GM04504 (cell line): ENCODE measurements around the gene DAB2IP.
"Not testable (repeated sequence)": the region's sequence is repeated elsewhere in the genome, so short reads cannot be mapped to it uniquely, and the experiment has no call there.

Experiments used
- DNase-seq: peaks from one replicate; pipeline ENCODE4 v3.0.0-alpha.2; 2012; ENCODE audit warnings: low read depth

The DAB2IP gene

DNA sequence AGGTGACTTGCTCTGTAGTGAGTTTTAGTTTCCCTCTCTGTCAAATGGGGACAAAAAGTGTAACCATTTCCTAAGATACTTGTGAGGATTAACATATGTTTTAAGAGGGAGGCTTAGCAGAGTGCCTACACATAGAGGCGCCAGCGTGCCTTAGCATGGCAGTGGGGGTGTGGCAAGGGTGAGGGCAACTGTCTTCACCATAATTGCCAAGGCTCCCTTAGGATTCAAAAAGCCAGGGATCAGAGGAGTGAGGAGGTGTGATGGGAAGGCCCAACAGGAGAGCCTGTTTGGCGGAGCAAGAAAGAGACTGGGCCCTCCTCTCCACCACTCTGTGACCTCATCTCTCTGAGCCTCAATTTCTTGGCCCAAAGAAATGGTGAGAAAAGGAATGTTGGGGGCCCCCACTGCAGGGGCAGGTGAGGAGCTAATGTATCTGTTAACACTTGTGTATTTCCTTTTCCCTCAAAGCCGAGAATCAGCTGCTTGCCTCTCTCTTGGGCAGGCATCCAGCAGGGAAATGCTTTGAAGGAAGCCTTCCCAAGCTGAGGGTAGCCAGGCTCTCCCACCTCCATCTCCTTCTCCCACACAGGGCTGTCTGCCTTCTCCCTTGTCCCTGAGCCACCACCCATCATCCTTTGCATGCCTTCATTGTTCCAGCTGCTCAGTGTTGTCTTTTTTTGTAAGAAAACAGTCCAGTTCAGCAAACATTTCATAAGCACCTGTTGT, 76.0 kb downstream of the DAB2IP start:
- no peak for DNase-seq

DNA sequence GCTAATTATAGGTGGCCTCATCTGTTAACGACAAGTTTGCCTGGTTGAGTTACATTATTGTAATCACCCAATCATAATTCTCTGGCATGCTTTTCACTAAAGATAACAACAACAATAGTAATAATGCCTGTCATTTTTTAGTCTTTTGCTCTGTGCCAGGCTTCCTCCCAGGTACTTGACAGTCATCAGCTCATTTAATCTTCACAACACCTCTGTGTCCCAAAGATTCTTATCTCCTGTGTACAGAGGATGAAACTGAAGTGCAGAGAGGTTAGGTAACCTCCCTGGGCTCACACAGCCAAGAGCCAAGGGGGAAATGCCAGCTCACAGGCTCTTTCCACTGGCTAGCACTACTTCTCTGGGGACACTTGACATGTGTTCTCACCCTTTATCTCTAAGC, 77.5 kb downstream of the DAB2IP start:
- DNase-seq, result no peak

DNA sequence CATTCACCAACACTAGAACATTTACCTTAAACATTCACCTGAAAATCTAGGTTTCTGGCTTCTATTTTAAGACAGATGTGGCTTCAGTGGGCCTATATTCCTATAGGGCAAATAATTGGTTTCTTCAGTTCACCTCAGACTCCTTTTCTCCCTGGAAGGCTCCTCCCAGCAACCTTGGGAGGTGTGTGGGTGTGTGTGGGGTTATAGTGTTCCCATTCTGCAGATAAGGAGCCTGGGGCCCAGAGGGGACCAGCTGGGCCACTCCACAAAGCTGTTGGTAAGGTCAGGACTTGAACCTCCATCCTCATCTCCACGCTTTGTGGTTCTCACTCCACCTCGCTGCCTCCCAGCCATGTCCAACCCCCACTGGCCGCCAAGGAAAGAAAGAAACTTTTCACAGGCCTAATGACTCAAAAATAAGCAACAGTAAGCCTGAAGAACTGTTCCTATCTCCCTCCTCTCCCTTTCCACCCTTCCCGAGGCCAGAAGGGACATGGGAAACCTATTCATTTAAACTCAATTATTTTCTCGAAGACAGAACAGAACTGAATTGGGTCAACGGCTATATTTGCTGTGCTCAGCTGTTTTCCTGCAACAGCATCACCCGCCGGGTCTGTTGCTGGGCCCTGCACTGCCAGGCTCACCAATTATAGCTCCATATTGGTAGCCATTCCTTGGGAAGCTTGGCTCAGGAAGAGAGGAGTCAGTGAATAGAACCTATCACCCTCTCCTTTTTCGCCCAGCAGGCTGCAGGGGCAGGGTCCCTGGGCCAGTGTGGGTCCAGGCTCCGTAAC, 78.5 kb downstream of the DAB2IP start:
- no peak for DNase-seq

DNA sequence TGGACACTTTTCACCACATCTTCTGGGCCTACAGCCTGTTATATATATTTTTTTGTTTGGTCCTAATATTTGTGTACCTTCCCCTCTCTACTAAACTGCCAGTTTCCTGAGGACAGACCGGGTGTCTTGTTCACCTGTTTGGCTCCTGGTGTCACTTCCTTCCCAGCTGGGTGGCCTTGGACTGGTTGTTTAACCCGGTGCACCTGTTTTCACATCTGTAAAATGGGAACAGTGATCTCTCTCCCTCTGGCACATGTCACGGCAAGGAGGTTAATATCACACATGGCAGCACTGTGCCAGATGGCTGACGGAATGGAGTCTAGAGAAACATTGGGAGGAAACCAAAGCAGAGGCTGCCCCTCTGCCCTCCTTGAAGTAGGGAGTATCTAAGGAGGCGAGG, 79.7 kb downstream of the DAB2IP start:
- DNase-seq, result no peak

DNA sequence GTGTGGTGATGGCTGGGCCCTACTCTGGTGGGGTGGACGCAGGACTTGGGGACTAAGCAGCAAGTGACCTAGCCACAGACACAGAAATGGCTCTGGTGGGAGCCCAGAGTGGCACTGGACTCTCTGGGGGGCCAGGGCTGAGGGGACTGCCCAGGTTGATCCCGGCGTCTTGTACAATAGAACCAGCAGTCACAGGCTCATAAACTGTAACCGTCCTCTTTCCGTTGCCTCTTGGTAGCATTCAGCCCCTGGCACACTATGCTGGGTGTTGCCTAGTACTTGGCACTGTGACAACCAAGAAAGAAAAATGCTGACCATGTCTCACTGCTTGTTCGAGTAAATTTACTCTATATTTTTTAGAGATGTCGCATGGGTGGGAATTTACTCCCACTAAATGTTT, 80.5 kb downstream of the DAB2IP start:
- DNase-seq, result no peak

DNA sequence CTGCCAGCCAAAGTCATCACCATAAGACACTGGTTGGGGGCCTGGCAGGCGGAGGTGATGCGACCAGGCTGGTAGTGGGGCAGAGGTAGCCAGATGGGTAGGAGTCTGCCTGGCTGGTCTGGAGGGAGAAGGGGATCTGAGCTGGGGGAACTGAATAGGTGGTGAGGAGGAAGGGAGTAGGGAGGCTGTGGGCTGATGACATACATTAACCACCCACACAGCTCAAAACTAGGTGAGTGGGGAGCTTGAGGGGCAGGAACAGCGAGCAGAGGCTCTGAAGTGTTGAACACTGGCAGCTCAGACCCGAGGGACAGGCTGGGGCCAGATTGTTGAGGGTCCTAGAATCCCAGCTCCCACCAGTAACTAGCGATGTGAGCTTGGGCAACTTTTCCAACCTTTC, 81.0 kb downstream of the DAB2IP start:
- no peak for DNase-seq

DNA sequence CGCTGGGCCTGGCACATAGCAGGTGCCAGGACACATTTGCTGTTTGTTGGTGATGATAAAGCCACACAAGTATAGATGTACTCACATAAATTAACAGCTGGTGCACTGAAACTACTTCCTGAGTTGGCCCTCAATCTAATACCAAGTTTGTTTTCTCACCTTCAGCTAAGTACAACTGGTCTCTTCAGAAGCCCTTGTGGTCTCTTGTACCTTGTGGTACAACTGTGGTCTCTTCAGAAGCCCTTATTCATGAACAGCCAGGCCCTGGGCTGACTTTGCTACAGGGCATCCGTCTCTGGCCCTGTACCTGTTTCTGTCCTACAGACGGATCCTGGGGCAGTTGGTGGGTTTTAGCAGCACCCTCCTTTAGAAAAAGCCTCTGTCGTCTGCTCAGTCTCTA, 81.5 kb downstream of the DAB2IP start:
- DNase-seq, result no peak

DNA sequence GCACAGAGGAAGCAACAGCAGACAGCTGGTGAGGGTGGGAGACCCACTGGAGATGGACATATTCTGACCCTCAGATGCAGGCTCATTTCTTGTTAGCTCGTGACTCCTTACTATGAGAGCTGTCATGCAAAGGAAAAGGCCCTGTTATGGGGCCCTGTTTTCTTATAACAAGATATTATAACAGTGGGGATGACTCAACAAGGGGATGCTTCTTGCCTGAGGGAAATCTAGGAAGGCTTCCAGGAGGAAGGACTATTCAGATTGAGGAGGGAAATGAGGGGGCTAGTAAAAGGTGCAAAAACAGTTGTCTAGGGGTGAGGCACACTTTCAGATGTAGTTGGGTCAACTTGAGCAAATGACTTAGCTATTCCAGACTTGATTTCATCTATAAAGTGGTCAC, 83.0 kb downstream of the DAB2IP start:
- DNase-seq, result no peak

DNA sequence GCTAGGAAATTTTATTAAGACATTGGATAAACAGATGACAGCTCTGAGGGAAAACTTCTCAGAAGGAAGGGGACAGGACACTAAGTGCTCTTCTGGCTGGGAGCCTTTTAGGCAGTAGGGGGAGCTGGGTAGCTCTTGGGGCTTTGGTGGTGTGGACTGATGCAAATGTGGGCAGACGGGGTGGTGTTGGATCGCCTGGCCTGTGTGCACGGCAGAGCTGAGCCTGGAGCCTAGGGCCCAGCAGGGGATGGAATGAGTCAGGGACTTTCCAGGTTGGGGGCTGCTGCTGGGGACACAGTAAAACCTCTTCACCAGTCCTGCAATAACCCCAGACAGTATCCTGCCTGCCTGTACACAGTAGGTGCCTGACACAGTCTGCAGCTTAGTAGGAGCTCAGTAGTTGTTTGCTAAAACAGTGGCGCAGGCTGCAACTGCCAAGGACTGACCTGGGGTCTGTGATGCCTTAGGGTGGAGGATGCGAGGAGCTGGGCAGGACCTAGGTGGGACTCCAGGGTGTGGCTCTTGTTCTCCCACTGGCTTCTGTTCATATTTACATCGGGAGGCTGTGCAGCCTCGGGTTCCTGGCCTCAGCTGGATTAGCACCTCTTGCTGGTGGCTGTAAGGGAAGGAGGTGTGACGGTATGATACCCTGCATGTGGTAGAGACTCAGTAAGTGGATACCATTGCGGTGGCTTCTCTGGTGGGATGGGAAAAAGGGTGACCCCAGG, 83.8 kb downstream of the DAB2IP start:
- no peak for DNase-seq

DNA sequence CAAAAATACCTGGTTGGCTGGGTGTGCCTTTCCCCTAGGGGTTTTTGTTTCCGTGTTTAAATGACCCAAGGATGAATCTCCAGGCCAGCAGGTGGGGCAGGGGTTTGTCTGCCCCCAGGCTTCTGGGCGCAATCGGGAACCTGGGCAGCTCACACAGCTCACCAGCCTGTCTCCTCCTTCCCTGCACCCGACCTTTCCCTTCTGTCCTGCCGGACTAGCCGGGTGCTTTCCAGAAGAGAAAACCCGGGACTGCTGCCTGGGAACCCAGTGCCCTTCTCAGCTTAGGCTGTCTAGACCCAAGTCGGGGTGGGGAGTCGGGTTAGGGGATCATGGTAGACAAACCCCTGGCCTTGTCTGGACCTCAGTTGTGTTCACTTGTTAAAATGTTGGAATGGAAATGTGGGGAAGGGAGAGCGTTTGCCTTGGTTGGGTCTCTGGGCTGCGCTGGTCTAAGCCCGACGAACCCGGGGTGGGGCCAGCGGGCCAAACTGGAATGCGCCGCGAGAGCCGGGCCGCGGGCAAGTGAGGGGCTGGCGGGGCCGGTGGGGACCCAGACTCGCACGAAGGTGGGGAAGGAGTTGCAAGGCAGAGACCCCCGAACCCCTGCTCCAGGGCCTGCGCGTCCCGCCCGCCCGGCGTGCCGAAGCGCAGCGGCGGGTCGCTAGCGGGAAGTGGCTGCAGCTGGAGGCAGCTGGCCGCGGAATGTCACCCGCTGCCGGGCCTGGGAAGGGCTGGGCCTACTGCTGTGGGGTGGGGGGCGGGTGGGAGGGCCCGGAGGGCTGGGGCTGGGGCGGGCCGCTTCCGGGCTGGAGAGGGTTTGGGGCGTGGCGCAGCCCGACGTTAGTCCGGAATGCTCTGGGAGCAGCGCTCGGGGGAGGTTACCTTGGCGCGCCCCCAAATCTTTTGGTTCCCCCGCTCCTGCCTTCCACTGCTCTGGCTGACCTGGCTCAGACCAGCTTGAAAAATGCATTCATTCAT, 84.6 kb downstream of the DAB2IP start:
- DNase-seq, result no peak

DNA sequence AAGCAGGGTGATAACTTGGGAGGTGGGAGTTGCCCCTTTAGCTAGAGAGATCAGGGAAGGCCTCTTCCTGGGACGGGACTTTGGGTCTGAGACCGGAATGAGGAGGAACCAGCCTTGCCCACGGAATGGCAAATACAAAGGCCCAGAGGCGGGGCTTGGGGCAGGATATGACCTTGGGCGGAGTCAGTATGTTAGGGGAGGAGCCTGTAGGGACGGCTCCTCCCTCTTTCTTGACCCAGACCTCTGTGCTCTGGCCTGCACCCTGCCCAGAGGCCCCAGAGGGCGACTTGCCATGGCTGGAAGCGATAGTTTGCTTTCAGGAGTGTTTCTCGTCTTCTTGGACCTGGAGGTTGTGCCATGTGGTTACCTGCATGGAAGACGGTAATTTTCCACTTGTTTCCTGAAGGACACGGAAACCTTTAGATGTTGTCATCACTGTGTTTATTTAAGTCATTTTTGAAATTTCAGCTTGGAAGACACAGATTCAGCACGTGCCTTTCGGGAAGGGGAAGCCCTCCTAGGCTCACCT, 85.6 kb downstream of the DAB2IP start:
- DNase-seq, result no peak

DNA sequence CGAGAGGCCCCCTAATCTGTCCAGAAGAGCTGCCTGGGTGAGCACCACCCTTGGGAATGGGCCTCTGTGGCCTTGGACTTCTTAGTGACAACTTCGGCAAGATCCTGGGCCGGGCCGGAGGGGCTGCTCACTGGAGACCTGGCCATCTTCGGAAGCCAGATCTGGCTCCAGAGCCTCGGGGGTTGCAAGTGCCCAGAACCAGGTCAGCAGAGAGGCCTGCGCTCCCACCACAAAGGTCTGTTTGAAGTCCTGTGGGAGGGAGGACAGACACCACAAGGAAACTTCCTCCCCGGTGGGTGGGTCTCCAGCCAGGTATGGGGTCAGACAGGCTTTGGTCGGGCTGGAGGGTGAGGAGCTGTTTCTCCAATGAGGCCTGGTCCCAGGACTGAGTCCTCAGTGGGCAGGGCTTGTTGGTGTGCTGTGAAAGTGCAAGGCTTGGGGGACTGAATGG, 86.1 kb downstream of the DAB2IP start:
- no peak for DNase-seq

DNA sequence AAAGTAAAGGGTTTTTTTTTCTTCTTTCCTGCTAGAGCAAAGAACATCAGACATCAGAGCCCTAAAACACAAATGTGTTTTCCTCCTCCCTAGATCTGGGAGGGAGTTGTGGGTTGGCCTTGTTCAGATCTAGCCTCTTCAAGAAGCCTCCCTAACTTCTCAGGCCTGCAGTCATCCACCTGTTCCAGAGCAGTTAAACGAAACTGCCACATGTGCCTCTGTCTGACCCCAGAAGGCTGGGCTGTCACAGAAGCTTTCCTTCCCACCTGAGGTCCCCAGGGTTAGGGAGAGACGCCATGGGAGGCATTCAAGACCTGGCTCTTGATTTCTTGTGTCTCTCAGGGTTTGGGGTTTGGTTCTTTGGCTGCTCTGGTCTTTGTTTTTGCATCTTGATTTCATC, 87.0 kb downstream of the DAB2IP start:
- DNase-seq, result no peak

DNA sequence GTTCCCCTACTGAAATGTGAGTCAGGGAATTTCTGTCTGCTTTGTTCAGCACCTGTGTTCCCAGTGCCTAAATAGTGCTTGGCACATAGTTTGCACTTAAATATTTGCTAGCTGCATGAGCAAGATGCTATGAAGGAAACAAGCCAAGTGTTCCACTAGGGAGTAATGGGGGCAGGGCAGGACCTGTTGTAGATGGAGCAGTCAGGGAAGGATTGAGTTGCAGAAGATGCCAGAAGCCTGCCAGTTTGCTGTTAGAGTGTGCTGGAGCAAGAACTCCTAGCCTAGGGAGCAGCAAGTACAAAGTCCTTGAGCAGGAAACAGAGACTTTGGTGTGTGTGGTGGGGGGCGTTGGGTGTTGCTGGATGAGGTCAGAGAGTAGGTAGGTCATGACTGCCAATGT, 87.5 kb downstream of the DAB2IP start:
- DNase-seq, result no peak

DNA sequence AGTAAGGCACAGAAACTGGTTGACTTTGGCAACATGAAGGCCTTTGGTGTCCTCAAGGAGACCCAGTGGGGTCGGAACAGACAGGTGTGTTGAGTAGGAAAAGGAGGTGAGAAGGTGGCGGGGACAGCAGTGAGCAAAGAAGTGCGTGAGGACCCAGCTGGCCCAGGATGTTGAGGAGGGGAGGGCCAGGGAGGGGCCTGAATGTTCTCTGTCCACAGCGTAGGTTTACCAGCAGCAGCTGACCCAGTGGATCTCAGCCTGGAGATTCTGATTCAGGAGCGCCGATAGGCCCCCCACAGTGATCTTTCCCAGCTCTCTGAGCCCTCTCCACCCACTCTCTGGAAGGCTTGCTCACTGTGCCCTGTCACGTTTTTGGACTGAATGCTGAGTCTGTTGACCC, 88.5 kb downstream of the DAB2IP start:
- DNase-seq, result no peak

DNA sequence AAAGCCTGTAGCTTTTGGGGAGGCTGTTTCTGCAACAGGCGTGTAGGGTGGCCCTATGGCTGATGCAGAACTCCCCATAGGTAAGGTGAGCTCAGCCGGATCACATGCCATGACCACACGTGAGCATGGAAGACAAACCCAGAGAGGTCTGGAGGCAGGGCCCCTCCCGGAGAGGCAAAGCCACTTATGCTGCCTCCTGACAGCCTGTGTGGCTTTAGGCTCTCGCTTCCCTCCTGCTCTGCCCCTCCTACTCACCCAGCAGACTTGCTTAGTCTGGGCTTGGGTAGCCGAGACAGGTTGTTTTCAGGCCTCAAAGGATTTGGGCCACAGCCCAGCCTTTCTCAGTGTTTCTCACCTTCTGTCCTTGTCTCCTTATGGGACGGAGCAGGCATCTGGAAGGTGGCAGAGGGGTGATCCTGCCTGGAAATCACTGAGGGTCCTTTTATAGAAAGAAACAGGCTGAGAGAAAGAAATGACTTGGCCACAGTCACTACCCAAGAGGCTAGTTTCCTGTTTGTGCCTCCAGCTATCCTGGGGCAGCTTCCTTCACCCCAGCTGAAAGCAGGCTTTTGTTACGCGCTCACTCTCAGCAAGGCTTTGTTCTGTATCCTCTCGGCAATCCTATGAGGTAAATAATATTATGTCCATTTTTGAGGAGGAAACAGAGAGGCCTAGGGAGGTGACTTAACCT, 89.9 kb downstream of the DAB2IP start:
- DNase-seq, result no peak

DNA sequence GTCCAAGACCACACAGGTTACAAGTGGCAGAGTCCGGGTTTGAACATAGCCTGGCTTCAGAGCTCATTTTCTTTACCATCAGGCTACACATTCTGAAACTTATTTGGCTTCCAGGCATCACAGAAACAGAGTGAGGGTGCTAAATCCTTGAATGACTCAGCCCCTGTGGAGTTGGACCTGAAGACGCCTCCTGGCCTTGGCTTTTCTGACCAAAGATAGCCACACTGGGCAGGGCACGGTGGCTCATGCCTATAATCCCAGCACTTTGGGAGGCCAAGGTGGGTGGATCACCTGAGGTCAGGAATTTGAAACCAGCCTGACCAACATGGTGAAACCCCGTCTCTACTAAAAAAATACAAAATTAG, 90.5 kb downstream of the DAB2IP start:
- not testable (repeated sequence) for DNase-seq

DNA sequence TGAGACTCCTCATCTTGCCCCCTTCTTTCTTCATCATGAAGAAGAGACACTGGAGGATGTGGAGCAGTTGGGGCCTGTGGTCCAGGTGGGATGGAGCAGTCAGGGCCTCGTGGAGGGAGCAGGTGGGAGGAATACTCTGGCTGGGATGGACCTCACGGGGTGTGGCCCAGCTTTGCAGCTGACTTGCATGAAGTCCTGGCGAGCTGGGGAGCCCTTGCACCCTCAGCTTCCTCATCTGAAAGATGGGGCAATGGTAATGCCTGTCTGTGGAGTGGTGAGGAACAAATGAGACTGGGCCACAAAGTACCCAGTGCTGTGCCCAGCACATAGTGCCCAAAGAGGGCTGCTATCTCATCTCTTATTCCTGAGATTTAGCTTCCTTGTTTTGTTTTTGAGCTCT, 91.5 kb downstream of the DAB2IP start:
- no peak for DNase-seq

DNA sequence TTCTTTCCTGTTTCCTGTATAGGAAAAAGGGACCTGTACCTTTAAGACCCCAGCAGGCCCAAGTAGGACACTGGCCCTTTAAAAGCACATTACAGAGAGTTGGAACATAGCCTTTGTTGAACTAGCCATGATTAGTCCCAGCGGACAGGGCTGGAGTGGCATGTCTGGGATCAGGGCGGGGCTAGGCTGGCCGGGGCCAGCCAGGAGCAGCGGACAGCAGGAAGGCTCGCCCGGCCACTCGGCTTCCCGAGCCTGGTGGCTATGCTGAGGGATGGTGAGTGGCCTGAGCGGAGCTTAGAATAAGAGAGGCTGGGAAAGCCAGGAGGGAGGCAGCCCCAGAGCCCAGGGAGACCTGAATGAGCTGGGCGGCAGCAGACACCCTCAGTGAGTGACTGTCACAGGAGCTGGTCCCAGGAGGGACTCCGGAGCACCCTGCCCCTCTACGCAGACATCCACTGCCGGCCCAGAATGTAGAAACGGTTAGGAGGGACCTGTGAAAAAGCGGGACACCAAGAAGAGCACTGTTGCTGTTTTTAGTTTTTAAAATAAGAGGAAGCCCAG, 92.1 kb downstream of the DAB2IP start:
- DNase-seq, result peak; percentile 68

DNA sequence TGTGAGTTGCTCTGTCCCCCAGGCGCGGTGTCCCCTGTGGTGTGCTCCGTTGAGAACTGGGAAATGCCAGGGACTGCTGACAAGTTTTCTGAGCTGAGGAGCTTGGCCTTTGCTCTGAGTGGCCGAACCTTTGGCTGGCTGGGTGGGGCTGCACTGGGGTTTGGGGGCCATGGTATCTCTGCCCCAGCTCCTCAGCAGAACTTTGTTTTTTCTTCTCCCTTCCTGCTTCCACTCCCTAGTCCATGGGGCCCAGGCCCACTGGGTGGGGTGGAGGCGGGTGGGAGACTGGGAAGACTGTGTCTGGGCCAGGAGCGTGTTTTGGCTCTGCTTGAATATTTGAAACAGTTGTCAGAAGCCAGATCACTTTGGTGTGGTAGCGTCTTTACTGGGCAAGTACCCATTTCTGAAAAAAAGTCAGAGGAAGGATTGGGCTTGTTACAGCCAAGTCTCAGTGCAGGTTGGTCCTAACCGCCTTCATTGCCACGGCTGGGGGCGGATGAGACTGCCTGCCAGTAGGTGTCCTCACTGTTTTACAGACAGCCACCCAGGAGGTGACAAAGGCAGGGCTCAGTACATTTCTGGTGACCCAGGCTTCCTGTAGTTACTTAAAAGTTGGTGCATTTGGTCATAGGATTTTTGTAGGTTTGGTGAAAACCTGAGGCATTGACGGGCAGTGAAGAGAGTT, 92.7 kb downstream of the DAB2IP start:
- DNase-seq, result no peak
